ENCODE results near the gene TRA2A. TPM values are rescaled to one million over a fixed set of nuclear protein-coding genes. Genes with fewer than 3 reads are reported as not detected.
A peak's percentile ranks its signal among the peaks of the same experiment; 100 is the strongest.

Gene TRA2A
- total and polyA plus RNA-seq, 10 of the 15 experiments (the other 5 are each of a cell fraction or from before 2014, with no cell fraction given): 25.0 to 224 (median 91.3) TPM

DNA sequence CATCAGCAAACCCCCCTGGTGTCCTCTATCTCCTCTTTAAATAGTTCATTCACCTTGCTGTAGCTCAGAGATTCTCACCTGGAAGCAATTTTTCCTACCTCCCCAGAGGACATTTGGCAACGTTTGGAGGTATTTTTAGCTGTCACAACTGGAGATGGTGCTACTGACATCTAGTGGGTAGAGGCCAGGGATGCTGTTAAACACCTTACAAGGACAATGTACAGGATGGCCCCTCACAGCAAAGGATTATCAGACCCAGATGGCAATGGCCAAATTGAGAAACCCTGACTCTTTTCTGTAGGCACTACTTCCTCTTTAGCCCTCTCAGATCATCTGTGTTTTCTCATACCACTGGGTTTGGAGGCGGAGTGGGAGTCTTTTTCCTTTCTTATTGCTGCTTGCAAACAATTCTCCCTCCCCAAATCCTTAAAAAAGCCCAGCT lies 13.2 kb upstream of the TRA2A start (continued):
- no peak for TF ChIP-seq PAX8 (IDR thresholded peaks at IDR 0.05)
- peak; percentile 38; the same call in 1 of the 2 replicates for TF ChIP-seq IRF4 (IDR thresholded peaks at IDR 0.05; ENCODE audit: low read depth, low read length)
- no peak for TF ChIP-seq TAF1 (IDR thresholded peaks at IDR 0.05; ENCODE audit: borderline replicate concordance, low read depth, low read length)
- 0 out of 4 replicates have a peak, but pooled peaks of 1 of the 2 experiments have one; percentile 5 for TF ChIP-seq IKZF2 (IDR thresholded peaks at IDR 0.05)
- TF ChIP-seq SMC3 (IDR thresholded peaks at IDR 0.05; ENCODE audit: borderline replicate concordance, low read length): peak; percentile 59
- TF ChIP-seq MEF2A (IDR thresholded peaks at IDR 0.05; ENCODE audit: insufficient read depth, low read depth, low read length): peak; percentile 82
- no peak for TF ChIP-seq BHLHE40 (IDR thresholded peaks at IDR 0.05; ENCODE audit: borderline replicate concordance in 1 of 2, low read depth in 2 of 2, low read length in 1 of 2)
- TF ChIP-seq WRNIP1 (IDR thresholded peaks at IDR 0.05; ENCODE audit: borderline replicate concordance, low read depth, low read length): no peak

GRCh38 chr7:23542752-23543151 lies 11.0 kb upstream of the TRA2A start:
- Histone ChIP-seq H3K79me2 (ENCODE audit: control insufficient read depth, insufficient read depth, low read length) (no peaks in the 10 kb centered on the region), H3K9me3 (replicated peaks; ENCODE audit: control insufficient read depth, insufficient read depth, low read length) (peaks cover 1% of the 10 kb centered on the region), H3K4me1 (ENCODE audit: control insufficient read depth, insufficient read depth, low read length) (peaks cover 27% of the 10 kb centered on the region), H3K36me3 (ENCODE audit: control insufficient read depth in 2 of 2, insufficient read depth in 2 of 2, low read length in 1 of 2) (no peaks in the 10 kb centered on the region), H3K9ac (ENCODE audit: control insufficient read depth, insufficient read depth, low read length) (no peak overlapping the region), H3K4me3 (no peak overlapping the region), H4K20me1 (ENCODE audit: control insufficient read depth, insufficient read depth) (no peaks in the 10 kb centered on the region), H3K27ac (ENCODE audit: control insufficient read depth, insufficient read depth) (no peak overlapping the region), H2AFZ (ENCODE audit: control insufficient read depth, low read depth, low read length) (no peak overlapping the region), H3K4me2 (ENCODE audit: control insufficient read depth, insufficient read depth) (no peak overlapping the region), H3K27me3 (replicated peaks in 1 of 2; ENCODE audit: control insufficient read depth in 2 of 2, insufficient read depth in 2 of 2, low read length in 1 of 2) (no peaks in the 10 kb centered on the region)
- RAD21 ChIA-PET (ENCODE audit: unreplicated experiment): interaction anchor here (0.8 to 2.9 kb wide), 6 partner anchors 18 to 270 kb away, joined by 3 to 25 read pairs (median 4); no protein-coding TSS in a partner anchor
- intact Hi-C loops (cut with micrococcal nuclease; ENCODE audit: unreplicated experiment): loop anchor here (10.0 kb wide), 1 partner anchor 1032 kb away; the partner anchor contains the start of gene PALS2
- POLR2A ChIA-PET: interaction anchor here (1.0 kb wide), 1 partner anchor 70 kb away, joined by 3 read pairs; no protein-coding TSS in a partner anchor
- FAIRE-seq (no peak), ATAC-seq (no peak), DNase-seq (ENCODE audit: low read depth, low spot score) (no peak)
- 92% methylated on average over 3 of the region's 3 CpGs for WGBS (ENCODE audit: insufficient coverage, insufficient replicate concordance, low lambda C conversion rate, missing lambda C conversion rate)
- CTCF ChIA-PET: interaction anchor here (0.9 to 9.7 kb wide), 10 partner anchors 19 to 270 kb away, joined by 3 to 71 read pairs (median 20); partner anchors contain the start of gene STK31
- SMC1A ChIA-PET (ENCODE audit: uncharacterized antibody, unreplicated experiment): interaction anchor here (1.2 to 6.4 kb wide), 5 partner anchors 22 to 270 kb away, joined by 3 to 50 read pairs (median 4); partner anchors contain the start of gene STK31
- no TSS peak for BruUV-seq (replicated peaks)
- in situ Hi-C loops (cut with MboI): no loop called here
- TF ChIP-seq NR2C1 (IDR thresholded peaks at IDR 0.05) (no peak), ZNF217 (IDR thresholded peaks at IDR 0.05) (no peak), PKNOX1 (IDR thresholded peaks at IDR 0.05) (no peak), ASH2L (IDR thresholded peaks at IDR 0.05; ENCODE audit: borderline replicate concordance, low read depth) (no peak), PRDM15 (CRISPR knock-in tag; IDR thresholded peaks at IDR 0.05) (no peak), ATF3 (IDR thresholded peaks at IDR 0.05; ENCODE audit: borderline replicate concordance, extremely low read depth, low read depth, low read length) (no peak), SMAD5 (IDR thresholded peaks at IDR 0.05; ENCODE audit: low read depth) (no peak), RB1 (IDR thresholded peaks at IDR 0.05; ENCODE audit: borderline replicate concordance) (no peak)
- TF ChIP-seq, protein P1, sequence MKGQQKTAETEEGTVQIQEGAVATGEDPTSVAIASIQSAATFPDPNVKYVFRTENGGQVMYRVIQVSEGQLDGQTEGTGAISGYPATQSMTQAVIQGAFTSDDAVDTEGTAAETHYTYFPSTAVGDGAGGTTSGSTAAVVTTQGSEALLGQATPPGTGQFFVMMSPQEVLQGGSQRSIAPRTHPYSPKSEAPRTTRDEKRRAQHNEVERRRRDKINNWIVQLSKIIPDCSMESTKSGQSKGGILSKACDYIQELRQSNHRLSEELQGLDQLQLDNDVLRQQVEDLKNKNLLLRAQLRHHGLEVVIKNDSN (IDR thresholded peaks at IDR 0.05; ENCODE audit: borderline replicate concordance, extremely low read length, insufficient read depth, low read depth, low read length): no peak

All from GM12878 (cell line).